ENCODE measurements around the gene DCPS.
"Not testable (repeated sequence)": the region's sequence is repeated elsewhere in the genome, so short reads cannot be mapped to it uniquely, and the experiment has no call there.

- not testable (repeated sequence) for TF ChIP-seq CTCF, POLR2AphosphoS5, POLR2A, EP300 (IDR thresholded peaks at IDR 0.05)
Observed at GRCh38 chr11:126373389-126374066, 69.7 kb downstream of the DCPS start.
